ENCODE measurements around the gene WIPI1.

GRCh38 chr17:68384941-68385340 is 72.4 kb downstream of the WIPI1 start:
- no peak for TF ChIP-seq CTCF (IDR thresholded peaks at IDR 0.05)
- TF ChIP-seq POLR2A (IDR thresholded peaks at IDR 0.05): no peak
- TF ChIP-seq POLR2AphosphoS5 (IDR thresholded peaks at IDR 0.05; ENCODE audit: insufficient read depth in 1 of 2, low read depth in 1 of 2): no peak
